ENCODE measurements around the gene CCDC197. TPM values are rescaled to one million over a fixed set of nuclear protein-coding genes. Genes with fewer than 3 reads are reported as not detected.

The CCDC197 gene
- total RNA-seq, 1 donor from 2014 or later = not detected

DNA sequence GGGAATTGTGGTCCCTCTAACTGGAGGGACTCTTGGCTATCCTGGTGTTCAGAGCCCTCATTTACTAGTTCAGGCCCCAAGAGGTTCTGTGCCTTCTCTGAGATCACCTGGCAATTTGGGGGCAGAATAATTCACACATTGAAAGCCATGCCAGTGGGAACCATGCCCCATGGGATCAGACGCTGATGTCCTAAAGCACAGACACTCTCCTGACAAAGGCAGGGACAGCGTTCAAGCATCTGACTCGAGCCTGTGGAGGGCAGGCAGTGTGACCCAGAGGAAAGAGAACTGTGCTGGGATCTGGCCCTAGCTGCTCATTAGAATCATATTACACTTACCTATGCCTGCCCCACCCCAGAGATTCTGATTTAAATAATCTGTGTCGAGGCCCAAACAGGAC lies 18.4 kb upstream of the CCDC197 start:
- H2AFZ ChIP-seq (replicated peaks) = no peak overlapping the region
- H3K4me2 ChIP-seq = no peak overlapping the region
- H3K27me3 ChIP-seq = no peaks in the 10 kb centered on the region
- no peaks in the 10 kb centered on the region for H4K20me1 ChIP-seq (ENCODE audit: low read depth)
- H3K27ac ChIP-seq = no peak overlapping the region
- no peaks in the 10 kb centered on the region for H3K36me3 ChIP-seq
- no peaks in the 10 kb centered on the region for H3K79me2 ChIP-seq (ENCODE audit: low read depth)
- H3K9ac ChIP-seq = no peak overlapping the region
- no peak overlapping the region for H3K27ac Mint-ChIP-seq
- peaks cover 27% of the 10 kb centered on the region for H3K4me1 Mint-ChIP-seq
- TF ChIP-seq, protein P1, sequence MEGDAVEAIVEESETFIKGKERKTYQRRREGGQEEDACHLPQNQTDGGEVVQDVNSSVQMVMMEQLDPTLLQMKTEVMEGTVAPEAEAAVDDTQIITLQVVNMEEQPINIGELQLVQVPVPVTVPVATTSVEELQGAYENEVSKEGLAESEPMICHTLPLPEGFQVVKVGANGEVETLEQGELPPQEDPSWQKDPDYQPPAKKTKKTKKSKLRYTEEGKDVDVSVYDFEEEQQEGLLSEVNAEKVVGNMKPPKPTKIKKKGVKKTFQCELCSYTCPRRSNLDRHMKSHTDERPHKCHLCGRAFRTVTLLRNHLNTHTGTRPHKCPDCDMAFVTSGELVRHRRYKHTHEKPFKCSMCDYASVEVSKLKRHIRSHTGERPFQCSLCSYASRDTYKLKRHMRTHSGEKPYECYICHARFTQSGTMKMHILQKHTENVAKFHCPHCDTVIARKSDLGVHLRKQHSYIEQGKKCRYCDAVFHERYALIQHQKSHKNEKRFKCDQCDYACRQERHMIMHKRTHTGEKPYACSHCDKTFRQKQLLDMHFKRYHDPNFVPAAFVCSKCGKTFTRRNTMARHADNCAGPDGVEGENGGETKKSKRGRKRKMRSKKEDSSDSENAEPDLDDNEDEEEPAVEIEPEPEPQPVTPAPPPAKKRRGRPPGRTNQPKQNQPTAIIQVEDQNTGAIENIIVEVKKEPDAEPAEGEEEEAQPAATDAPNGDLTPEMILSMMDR (IDR thresholded peaks at IDR 0.05) = no peak
- TF ChIP-seq EZH2phosphoT487 (IDR thresholded peaks at IDR 0.05) (no peak), EZH2 (IDR thresholded peaks at IDR 0.05) (no peak)
- no peaks in the 10 kb centered on the region for H3K9me3 ChIP-seq (ENCODE audit: low read depth)
- peaks cover 9% of the 10 kb centered on the region for H3F3A ChIP-seq (ENCODE audit: low read depth)
- peaks cover 11% of the 10 kb centered on the region for H3K27me3 Mint-ChIP-seq (ENCODE audit: insufficient read depth, low read depth)
- no peak overlapping the region for H3K4me3 Mint-ChIP-seq
- H3K4me1 ChIP-seq = peaks cover 22% of the 10 kb centered on the region
- no peak for DNase-seq (ENCODE audit: low spot score)
- H3K4me3 ChIP-seq = no peak overlapping the region
- H3K9me3 Mint-ChIP-seq = no peaks in the 10 kb centered on the region
- no peaks in the 10 kb centered on the region for H3K36me3 Mint-ChIP-seq

DNA sequence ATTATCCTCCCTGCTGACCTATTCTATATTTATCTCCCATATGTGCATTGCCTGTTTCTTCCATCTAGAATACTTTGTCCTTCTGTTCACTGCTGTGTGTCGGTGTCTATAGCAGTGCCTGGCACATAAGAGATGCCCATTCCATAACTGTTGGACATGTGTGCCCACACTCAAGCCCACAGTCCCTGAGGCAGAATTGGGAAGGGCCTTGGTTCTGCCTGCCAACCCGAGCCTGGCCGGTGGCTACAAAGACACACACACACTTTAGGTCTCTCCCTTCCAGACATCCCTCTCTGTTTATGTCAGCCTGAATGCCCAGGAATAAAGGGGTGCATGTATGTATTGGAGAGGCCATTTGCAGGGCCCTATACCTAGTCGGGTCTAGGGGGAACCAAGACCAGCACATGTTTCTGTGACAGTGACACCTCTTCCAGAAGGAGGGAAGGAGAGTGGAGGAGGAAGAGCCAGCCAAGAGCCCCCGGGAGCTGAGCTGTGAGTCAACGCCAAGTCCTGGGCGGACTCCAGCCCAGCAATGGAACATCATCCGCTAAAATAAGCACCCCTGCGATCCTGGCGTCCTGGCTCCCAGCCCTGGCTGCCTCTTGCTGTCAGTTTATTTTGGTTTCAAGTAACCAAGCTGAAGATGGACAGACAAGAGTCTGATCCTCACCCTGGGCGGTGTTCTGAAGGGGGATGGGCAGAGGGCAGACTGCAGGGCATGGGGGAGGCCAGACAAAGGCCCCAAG lies 16.5 kb upstream of the CCDC197 start:
- no peak for TF ChIP-seq EZH2 (IDR thresholded peaks at IDR 0.05)
- no peak for TF ChIP-seq EZH2phosphoT487 (IDR thresholded peaks at IDR 0.05)
- TF ChIP-seq, protein P1 (IDR thresholded peaks at IDR 0.05) = no peak
- H3K9me3 Mint-ChIP-seq = no peaks in the 10 kb centered on the region
- no peak overlapping the region for H3K4me3 Mint-ChIP-seq
- H3K36me3 ChIP-seq = no peaks in the 10 kb centered on the region
- H3K79me2 ChIP-seq (ENCODE audit: low read depth) = no peaks in the 10 kb centered on the region
- peaks cover 12% of the 10 kb centered on the region for H3K27me3 Mint-ChIP-seq (ENCODE audit: insufficient read depth, low read depth)
- H3K9ac ChIP-seq = no peak overlapping the region
- no peak overlapping the region for H2AFZ ChIP-seq (replicated peaks)
- no peak for DNase-seq (ENCODE audit: low spot score)
- H3F3A ChIP-seq (ENCODE audit: low read depth) = peaks cover 9% of the 10 kb centered on the region
- no peaks in the 10 kb centered on the region for H4K20me1 ChIP-seq (ENCODE audit: low read depth)
- H3K4me2 ChIP-seq = no peak overlapping the region
- H3K27ac ChIP-seq = no peak overlapping the region
- no peak overlapping the region for H3K4me3 ChIP-seq
- H3K4me1 ChIP-seq = peaks cover 15% of the 10 kb centered on the region
- H3K27ac Mint-ChIP-seq = peak overlapping the region; percentile 97
- H3K27me3 ChIP-seq = no peaks in the 10 kb centered on the region
- peaks cover 27% of the 10 kb centered on the region for H3K4me1 Mint-ChIP-seq
- no peaks in the 10 kb centered on the region for H3K9me3 ChIP-seq (ENCODE audit: low read depth)
- H3K36me3 Mint-ChIP-seq = no peaks in the 10 kb centered on the region

DNA sequence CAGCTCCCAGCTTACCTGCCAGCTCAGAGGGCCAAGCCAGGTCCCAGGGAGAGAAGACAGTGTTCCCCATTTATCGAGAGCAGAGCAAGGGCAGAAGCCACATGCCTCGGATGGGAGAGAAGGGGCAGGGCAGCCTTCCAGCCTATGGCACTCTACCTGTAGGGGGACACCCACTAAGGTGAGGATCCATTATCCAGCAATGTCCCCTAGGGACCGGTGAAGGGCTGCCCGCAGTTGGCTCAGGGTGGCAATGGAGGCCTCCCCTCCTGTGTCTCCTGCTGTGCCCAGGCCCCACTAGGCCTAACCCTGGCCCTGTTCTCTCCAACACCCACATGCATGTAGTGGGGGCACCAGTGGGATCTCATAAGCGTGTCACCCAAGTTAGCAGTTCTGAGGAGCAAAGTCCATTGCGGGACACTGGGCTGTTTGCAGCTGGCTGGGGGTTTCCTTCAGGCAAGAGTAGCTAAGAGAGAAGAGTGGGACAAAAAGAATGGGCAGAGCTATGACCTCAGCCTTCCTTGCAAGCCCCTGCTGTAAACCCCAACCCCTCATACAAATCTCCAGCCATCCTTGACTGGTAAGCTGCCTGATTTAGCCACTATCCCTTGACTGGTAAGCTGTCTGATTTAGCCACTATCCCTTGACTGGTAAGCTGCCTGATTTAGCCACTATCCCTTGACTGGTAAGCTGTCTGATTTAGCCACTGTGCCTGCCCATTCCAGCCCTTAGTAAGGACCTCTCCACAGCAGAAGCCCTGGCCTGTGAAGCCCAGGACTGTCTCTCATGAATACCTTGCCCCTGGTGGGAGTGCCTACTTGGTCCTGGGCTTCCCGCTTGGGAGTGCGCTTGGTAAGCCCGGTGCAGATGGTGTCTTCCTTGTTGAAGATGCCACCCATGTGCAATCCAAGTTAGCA lies 15.5 kb upstream of the CCDC197 start:
- H3K27me3 Mint-ChIP-seq (ENCODE audit: insufficient read depth, low read depth) = peaks cover 9% of the 10 kb centered on the region
- H3K27me3 ChIP-seq = no peaks in the 10 kb centered on the region
- H3K27ac ChIP-seq = no peak overlapping the region
- H3K4me2 ChIP-seq = peak overlapping the region; percentile 38
- no peaks in the 10 kb centered on the region for H3K9me3 Mint-ChIP-seq
- H3K36me3 Mint-ChIP-seq = no peaks in the 10 kb centered on the region
- H3K9me3 ChIP-seq (ENCODE audit: low read depth) = no peaks in the 10 kb centered on the region
- no peaks in the 10 kb centered on the region for H3K79me2 ChIP-seq (ENCODE audit: low read depth)
- no peak overlapping the region for H2AFZ ChIP-seq (replicated peaks)
- peaks cover 15% of the 10 kb centered on the region for H3K4me1 ChIP-seq
- H3F3A ChIP-seq (ENCODE audit: low read depth) = peaks cover 9% of the 10 kb centered on the region
- H3K27ac Mint-ChIP-seq = peak overlapping the region; percentile 63
- no peak overlapping the region for H3K4me3 ChIP-seq
- peak; percentile 22 for DNase-seq (ENCODE audit: low spot score)
- no peak overlapping the region for H3K9ac ChIP-seq
- no peak for TF ChIP-seq EZH2phosphoT487 (IDR thresholded peaks at IDR 0.05)
- TF ChIP-seq, protein P1 (IDR thresholded peaks at IDR 0.05) = no peak
- no peak for TF ChIP-seq EZH2 (IDR thresholded peaks at IDR 0.05)
- H3K4me1 Mint-ChIP-seq = peaks cover 28% of the 10 kb centered on the region
- H3K36me3 ChIP-seq = no peaks in the 10 kb centered on the region
- H3K4me3 Mint-ChIP-seq = no peak overlapping the region
- no peaks in the 10 kb centered on the region for H4K20me1 ChIP-seq (ENCODE audit: low read depth)

All from neural progenitor cell (in vitro differentiated cells).